GM19193 (cell line): ENCODE results near the gene PCSK6.

Experiments
- POLR2A ChIP-seq: IDR thresholded peaks from 4 replicates; pipeline ENCODE4 v1.6.1; 2011; ENCODE audit not compliant: insufficient read depth, insufficient read length; ENCODE audit errors: extremely low read depth

Gene PCSK6

DNA sequence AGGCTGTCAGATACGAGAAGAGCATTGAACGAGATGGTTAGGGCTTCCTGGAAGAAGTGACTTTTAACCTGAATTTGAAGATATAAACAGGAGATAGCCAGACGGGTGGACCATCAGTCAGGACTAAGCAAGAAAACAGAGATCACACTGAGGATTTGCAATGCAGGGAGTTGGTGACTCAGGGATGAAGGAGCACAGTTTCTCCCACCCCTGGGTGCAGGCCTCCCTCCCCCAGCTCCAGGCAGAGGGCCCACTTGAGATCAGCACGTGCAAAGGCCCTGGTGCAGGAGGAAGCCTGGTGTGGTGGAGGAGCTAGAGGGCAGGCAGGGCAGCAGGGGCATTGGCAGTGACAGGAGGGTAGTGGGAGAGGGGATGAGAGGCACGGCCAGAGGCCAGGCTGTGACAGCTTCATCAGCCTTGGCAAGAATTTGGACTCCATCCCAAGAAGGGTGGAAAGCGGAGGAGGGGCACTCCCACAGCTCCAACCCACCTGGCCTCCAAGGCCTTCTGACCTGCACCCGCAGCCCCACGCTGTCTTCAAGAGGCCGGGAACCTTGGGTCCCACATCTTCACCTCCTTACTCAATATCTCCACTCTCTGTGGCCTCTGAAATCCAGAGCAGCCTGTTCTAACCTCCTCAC lies 8.7 kb upstream of the PCSK6 start:
- TF ChIP-seq POLR2A, result no peak

DNA sequence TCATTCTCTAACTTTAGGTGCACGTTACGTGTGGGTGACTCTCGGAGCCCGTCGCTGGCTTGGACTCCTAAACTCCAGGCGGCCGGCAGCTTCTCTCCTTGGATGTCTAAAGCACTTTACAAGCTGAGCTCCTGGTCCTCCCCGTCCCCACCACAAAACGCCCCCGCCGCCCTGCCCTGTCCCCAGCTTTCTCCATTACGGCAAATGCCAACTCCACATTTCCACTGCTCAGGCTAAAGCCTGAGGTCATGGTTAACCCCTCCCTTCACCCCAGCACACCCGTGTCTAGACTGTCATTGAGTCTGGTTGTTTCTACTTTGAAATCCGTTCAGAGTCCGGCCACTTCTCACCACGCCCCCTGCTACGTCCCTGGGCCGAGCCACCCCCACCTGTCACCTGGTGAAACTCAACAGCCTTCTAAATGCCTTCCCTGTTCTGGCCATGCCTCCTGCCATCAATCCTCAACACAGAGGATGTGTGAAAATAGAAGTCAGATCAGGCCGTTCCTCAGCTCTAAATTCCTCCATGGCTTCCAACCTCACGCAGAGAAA lies 8.1 kb upstream of the PCSK6 start:
- no peak for TF ChIP-seq POLR2A

DNA sequence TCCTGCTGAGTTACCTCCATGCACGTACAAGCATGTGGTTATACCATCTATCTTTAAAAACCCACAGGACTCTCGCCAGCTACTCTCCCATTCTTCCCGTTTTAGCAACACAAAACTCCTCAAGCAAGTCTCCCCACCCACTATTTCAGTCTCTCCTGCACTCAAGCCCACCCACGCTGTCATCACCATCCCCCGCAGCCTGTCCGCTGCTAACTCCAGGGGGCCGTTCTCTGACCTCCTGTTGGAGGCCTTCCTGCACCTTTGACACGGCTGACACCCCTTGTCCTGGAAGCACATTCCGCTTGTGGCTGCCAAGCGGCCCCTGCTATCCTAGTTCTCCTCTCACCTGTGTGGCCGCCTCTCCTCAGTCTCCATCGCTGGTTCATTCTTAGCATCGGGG lies 7.5 kb upstream of the PCSK6 start:
- TF ChIP-seq POLR2A, result no peak

DNA sequence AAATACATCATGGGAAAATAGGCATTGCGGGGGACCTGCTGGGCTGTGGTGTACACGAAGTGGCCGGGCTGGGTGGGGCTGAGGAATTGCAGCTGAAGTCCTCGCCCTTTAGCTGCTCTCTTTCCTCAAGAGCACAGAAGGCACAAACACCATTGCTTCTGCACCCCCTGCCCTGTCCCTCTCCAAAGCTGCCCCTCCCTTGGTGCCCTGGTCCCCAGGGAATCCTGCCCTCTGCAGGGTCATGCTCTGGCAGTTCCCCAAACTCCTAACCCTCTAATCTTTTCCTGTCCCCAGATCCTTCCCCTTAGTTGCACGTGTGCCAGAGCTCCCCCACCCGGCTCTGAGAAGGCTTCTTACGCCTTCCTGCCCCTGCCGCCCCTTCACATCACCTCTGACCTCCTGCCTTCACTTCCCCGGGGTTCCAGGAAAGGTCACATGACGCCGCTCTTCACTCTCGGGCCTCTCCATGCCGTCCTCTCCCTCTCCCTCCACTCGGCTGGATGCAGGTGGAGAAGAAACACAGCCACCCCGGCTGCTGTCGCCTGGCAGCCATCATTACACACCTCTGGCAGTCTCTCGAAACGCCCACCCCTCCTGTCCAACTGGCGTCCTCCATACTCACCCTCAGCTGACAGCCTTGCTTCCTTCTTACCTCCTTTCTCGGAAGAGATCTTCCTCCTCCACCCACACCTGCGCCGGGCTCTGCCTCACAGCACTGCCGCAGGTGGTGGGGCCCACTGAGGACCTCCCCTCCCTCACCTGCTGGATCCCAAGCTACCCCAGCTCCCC lies 6.9 kb upstream of the PCSK6 start:
- no peak for TF ChIP-seq POLR2A

DNA sequence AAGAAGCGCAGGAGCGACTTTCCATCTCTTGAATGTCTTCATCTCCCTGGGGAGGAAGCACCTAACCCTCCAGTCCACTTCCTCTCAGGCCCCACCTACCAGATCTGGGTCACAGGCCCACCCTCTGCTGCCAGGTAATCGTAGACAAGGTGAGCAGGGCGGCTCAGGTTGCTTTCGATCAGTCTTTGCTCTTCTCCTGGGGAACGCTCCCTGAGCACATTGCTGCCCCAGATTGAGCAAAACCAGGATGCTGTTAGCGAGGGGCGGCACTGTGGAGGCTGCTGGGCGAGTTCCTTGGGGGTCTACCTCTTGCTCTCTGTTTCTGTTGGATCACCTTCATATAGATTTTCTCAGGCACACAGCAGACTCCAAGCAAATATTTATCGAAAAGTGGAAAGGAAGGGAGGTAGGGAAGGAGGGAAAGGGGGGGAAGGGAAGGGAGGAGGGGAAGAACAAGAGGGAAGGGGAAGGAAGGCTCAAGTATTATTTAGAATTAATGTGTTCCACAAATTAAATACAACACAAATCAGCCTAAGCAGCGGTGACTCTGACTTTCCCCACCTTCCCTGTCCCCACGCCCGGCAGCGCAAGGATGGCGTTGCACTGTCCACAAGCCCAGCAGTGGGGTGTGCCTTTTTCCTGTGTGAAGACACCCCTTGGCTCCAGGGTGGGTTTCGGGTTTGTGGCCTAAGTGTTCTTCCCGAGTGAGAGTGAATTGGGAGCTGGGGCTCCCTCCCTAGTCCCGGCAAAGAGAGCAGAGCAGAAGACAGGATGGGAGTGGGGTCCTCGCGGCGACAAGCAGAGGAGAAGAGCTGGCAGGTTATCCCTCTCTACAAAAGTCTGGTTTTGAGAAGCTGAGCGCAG lies 6.1 kb upstream of the PCSK6 start:
- no peak for TF ChIP-seq POLR2A

DNA sequence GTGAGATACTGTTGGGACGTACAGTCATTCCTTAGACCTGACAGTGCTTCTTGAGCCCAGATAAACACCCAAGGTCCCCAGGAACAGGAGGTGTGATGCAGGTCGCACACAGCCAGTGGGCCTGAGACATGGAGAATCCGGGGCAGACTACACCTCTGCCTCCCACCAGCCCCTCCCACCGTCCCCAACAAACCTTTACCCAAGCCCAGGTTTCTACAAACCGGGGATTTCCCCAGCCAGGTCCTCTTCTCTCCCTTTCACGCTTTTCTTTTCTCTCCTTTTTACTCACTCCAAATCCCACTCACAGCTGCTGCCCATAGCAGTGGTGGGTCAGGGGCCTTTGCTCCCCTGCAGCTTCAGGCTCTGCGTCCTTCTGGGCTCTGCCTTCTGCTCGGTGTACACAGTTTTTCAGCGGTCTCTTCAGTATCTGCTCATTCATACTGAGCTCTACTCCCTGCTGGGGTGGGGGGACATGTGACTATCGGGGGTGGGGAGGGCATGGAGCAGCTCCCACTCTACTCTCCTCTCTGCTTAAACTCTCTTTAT lies 4.8 kb upstream of the PCSK6 start:
- TF ChIP-seq POLR2A, result no peak

DNA sequence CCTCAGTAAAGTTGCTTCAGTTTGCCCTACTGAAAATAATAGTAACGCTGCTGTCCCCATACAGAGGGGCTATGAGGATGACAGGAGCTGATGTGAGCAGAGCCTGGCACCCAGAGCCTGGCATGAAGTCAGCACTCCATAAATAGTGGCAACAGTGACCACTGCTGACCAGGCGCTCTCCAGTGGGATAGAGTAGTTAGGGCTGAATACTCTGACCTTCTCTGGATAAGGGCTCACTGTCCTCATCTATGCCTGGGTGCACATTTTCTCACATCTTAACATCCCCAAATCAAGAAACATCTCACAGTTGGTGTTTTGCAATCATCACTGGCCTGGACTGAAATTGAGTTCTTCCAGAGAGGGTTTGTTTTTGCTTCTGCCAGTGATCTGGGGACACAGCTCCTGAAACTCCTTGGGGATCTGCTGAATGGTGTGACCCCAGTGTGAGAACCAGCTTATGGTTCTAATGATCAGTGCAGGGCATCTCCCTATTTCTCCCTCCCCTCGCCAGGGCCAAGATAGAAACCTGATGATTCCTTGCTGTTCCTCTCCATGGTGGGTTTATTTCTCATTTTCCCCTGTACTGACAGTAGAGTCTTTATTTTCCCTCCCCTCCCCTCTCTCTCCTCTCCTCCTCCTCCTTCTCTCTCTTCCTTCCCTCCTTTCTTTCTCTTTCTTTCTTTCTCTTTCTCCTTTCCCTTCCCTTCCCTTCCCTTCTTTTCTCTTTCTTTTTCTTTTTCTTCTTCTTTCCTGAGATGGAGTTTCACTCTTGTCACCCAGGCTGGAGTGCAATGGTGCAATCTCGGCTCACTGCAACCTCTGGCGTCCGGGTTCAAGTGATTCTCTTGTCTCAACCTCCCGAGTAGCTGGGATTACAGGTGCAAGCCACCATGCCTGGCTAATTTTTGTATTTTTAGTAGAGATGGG lies 3.5 kb upstream of the PCSK6 start:
- no peak for TF ChIP-seq POLR2A

DNA sequence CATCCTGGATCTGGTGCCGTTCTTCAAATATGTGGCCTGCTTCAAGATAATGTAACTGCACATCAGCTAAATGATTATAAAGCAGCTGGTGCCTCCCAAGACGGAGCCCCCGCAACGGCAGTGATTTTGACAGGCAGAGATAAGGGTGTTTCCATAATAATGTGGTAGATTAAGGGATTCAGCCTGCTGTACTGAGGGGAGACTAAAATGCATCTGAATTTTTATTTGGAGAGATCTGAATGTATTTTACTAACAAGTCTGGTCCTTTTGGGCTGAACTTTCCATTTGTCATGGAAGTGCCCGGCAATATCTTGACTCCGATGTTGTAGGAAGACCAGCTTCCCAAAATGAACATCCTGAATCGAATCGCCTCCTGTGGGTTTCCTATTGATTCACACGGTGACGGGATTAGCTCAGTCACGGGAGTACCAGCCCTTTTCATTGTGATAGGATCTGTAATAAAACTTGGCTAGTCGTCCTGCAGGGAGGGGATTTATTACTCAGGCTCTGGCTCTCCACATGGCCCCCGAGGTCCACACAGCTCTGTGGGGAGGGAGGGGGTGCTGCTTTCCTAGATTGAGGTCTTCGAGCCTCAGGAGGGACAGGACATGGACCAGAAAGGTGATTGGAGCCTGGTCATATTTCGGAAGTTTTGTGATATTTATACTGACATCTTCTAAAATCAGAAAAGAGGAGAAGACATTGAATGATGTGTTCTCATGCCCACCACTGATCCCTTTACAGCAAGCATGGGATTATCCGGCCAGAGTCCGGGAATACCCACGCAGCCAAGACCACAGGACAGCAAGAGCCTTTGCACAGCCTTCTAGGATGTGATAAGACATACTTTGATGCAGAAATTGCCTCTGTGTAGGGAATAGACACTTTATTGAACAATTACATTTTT lies 2.5 kb upstream of the PCSK6 start:
- no peak for TF ChIP-seq POLR2A

DNA sequence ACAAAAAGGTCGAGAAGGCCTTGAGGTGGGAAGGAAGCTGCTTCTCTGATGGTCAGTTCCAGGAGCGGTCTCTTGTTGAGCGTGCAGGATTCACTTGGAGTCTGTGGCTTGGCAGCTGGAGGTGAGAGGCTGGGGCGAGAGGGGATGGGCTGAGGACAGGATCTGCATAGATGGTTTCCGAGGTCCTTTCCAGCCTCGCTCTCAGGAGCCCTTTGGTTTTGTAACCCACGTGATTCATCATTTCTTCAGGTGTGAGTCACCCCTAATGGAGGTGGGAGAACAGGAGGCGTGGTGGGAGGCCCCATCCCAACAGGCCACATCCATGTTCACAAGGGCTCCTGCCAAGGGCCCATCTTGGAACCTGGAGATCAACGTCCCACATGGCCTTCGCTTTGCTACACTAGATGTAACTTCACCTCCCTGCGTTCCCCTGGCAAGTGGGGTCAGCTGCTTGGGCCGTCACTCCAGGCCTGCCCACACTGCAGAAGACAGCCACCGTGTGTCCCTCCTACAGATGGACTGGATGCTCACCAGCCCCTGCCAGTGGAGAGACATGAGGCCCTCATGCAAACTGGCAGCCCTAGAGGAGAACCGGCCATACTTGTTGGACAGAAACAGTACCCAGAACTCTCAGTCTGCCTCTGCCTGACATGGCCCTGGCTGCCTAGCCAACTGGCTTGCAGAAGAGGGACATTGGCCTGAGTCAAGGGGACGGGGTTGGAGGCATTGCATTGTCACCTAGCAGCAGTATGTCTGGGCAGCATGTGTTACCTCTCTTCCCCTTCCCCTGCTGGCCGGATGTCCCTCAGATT lies 1.6 kb upstream of the PCSK6 start:
- no peak for TF ChIP-seq POLR2A

DNA sequence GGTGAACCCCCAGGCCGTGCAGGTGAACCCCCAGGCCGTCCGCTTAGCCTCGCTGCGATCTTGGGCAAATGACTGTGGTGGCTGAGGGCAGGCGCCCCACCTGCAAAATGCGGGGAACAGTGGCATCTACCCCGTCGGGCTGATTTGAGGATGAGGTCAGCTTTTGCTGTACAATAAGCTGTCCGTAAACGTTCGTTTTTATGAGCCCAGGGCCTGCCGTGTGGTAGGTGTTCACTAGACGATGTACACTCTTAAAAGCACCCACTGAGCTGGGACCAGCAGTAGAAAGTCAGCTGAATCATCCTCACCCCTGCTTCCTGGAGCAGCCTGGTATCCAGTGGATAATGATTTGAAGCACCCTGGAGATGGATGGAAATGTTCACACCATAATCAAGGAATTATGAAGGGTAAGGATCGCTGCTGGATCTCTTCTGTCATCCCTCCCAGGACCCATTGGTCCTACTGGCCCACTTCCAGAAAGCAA lies 943 bp upstream of the PCSK6 start:
- TF ChIP-seq POLR2A, result no peak

DNA sequence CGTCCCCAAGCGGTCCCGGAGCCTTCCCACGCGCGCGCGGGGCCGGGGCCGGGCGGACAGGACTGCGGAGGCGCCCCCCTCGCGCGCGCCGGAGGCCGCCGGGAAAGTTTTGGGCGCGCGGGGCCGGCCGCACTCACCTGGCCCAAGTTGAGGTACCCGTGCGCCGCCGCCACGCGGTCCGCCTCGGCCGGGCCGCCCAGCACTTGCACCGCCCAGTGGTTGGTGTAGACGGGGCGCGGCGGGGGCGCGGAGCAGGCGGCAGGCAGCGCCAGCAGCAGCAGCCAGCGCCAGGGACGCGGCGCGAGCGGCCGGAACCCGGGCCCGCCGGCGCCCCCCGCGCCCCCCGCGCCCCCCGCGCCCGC lies 289 bp downstream of the PCSK6 start:
- TF ChIP-seq POLR2A, result no peak
